Testis (tissue), 3 donors: ENCODE data around the gene CALCB. TPM values are rescaled to one million over a fixed set of nuclear protein-coding genes. Genes with fewer than 3 reads are reported as not detected.
A peak's percentile ranks its signal among the peaks of the same experiment; 100 is the strongest.

Source experiments
- DNase-seq: peaks from one replicate; pipeline ENCODE4 v3.0.0-alpha.2; 2019
- H3K27ac ChIP-seq, 2 donors: fragments of 200-600 bp; sonication (generic); one replicate each; pipeline ENCODE4 v1.5.1; 2019
- H3K27me3 ChIP-seq: fragments of 200-600 bp; sonication (generic); one replicate; pipeline ENCODE4 v1.5.1; 2019
- H3K36me3 ChIP-seq: fragments of 200-600 bp; sonication (generic); one replicate; pipeline ENCODE4 v1.5.1; 2017; ENCODE audit warnings: low read depth; ENCODE audit errors: missing control alignments
- H3K4me1 ChIP-seq: fragments of 200-600 bp; sonication (generic); one replicate; pipeline ENCODE4 v1.5.1; 2019
- H3K4me3 ChIP-seq, 2 donors: fragments of 200-600 bp; sonication (generic); one replicate each; pipeline ENCODE4 v1.5.1; 2017 to 2019
- H3K9me3 ChIP-seq: fragments of 200-600 bp; sonication (generic); one replicate; pipeline ENCODE4 v1.5.1; 2017
- CTCF ChIP-seq, 3 experiments: fragments of 450-650 bp in 2 of 3; fragments of 200-600 bp in 1 of 3; sonication (generic) in 1 of 3; IDR thresholded peaks; one replicate each; pipeline ENCODE4 v1.5.1; 2016 to 2019; ENCODE audit warnings: antibody characterized with exemption in 3 of 3, mild to moderate bottlenecking in 2 of 3, moderate library complexity in 1 of 3
- POLR2A ChIP-seq: fragments of 450-650 bp; IDR thresholded peaks from one replicate; pipeline ENCODE4 v1.6.1; 2017; ENCODE audit warnings: antibody characterized with exemption, mild to moderate bottlenecking, moderate library complexity
- WGBS, 2 donors: methylation state at CpG; one replicate each; pipeline ENCODE4 v1.1.5; 2018; 5-methylcytosine and 5-hydroxymethylcytosine counted together
- intact Hi-C: fragments of 100-400 bp; cut with DNase I; formaldehyde crosslinking; loops from one replicate; pipeline ENCODE4 v1.15.1; 2023; ENCODE audit warnings: low total_unique reads
- polyA plus RNA-seq: library from polyadenylated mRNA; stranded (reverse); fragments of 350-450 nt; fragmentation: Illumina TruSeq; extraction: RNeasy Lipid Tissue Mini Kit (QIAGEN cat#74804); gene quantifications from one replicate; pipeline ENCODE4 v1.2.3, GENCODE V29; 2014; ENCODE audit warnings: low read depth, low replicate concordance; ENCODE audit not compliant: insufficient read depth
- total RNA-seq, 2 donors: library from RNA; depleted of rRNA; stranded (reverse); fragments of >200 nt; gene quantifications; one replicate each; pipeline ENCODE4 v1.2.3, GENCODE V29; 2016

The CALCB gene
- total and polyA plus RNA-seq, 3 donors from 2014 or later = 0.50 to 1.7 (median 1.2) TPM

GRCh38 chr11:15111215-15111614, 37.8 kb downstream of the CALCB start:
- Histone ChIP-seq H3K4me3 (no peak overlapping the region), H3K27ac (no peak overlapping the region), H3K27me3 (no peaks in the 10 kb centered on the region), H3K36me3 (no peaks in the 10 kb centered on the region), H3K9me3 (no peaks in the 10 kb centered on the region), H3K4me1 (peaks cover 3% of the 10 kb centered on the region)
- DNase-seq = no peak
- TF ChIP-seq CTCF (IDR thresholded peaks at IDR 0.05) = no peak
- TF ChIP-seq POLR2A = no peak
- WGBS, 2 donors = 88 to 90% methylated on average over 3 of the region's 3 CpGs
- intact Hi-C loops = no loop called here

- no peaks in the 10 kb centered on the region for H3K36me3 ChIP-seq
- TF ChIP-seq CTCF (IDR thresholded peaks at IDR 0.05) (no peak), POLR2A (no peak)
- 73 to 82% methylated on average over 5 to 8 of the region's 8 CpGs for WGBS, 2 donors
- H3K4me3 ChIP-seq = no peak overlapping the region
- DNase-seq = no peak
- no peak overlapping the region for H3K27ac ChIP-seq
- intact Hi-C loops = no loop called here
- H3K27me3 ChIP-seq = no peaks in the 10 kb centered on the region
- H3K9me3 ChIP-seq = no peaks in the 10 kb centered on the region
- peaks cover 3% of the 10 kb centered on the region for H3K4me1 ChIP-seq
Observed at GRCh38 chr11:15112131-15112541, 38.7 kb downstream of the CALCB start.

GRCh38 chr11:15113381-15113780, 40.0 kb downstream of the CALCB start:
- TF ChIP-seq CTCF (IDR thresholded peaks at IDR 0.05) (no peak), POLR2A (no peak)
- DNase-seq = no peak
- intact Hi-C loops = no loop called here

GRCh38 chr11:15114501-15115475, 41.4 kb downstream of the CALCB start, which contains the start of gene INSC:
Gene INSC, plus strand, starts transcription at chr11:15114923. Its CDS starts 34,252 bp downstream, at chr11:15149175.
- intact Hi-C loops = no loop called here
- Histone ChIP-seq H3K36me3 (no peaks in the 10 kb centered on the region), H3K9me3 (no peaks in the 10 kb centered on the region), H3K4me1 (peaks cover 3% of the 10 kb centered on the region), H3K27ac (no peak within 1 kb of the TSS), H3K27me3 (no peaks in the 10 kb centered on the region), H3K4me3 (peak within 1 kb of the TSS; percentile 7 to 44)
- WGBS, 2 donors = 7 to 8% methylated on average over 14 to 36 of the region's 50 CpGs
- TF ChIP-seq CTCF (IDR thresholded peaks at IDR 0.05) = no peak
- no peak for TF ChIP-seq POLR2A
- no peak for DNase-seq

More at GRCh38 chr11:15113381-15113780, 40.0 kb downstream of the CALCB start:
- H3K27ac ChIP-seq = no peak overlapping the region
- no peaks in the 10 kb centered on the region for H3K36me3 ChIP-seq
- H3K4me3 ChIP-seq = no peak overlapping the region
- no peaks in the 10 kb centered on the region for H3K27me3 ChIP-seq
- WGBS, 2 donors = 87 to 88% methylated on average over 4 to 5 of the region's 5 CpGs
- no peaks in the 10 kb centered on the region for H3K9me3 ChIP-seq
- H3K4me1 ChIP-seq = peaks cover 3% of the 10 kb centered on the region
